ENCODE measurements around the gene SHC1.

GRCh38 chr1:155017041-155017945 is 46.7 kb upstream of the SHC1 start:
- TF ChIP-seq CTCF (IDR thresholded peaks at IDR 0.05) (peak in 3 of 4 experiments; percentile 98 to 100 (median 99)), POLR2A (IDR thresholded peaks at IDR 0.05) (peak in 1 of 2 donors; percentile 28), EP300 (IDR thresholded peaks at IDR 0.05) (no peak)

Measured in gastroesophageal sphincter (tissue), 3 donors.